ENCODE measurements around the gene POMGNT2.

POMGNT2 gene

GRCh38 chr3:43102773-43103480 lies 3.0 kb downstream of the POMGNT2 start:
- no peak for FAIRE-seq

- FAIRE-seq, result no peak
These were observed 7.1 kb downstream of the POMGNT2 start for GRCh38 chr3:43098761-43099160.

- FAIRE-seq, result no peak
These were observed 8.3 kb downstream of the POMGNT2 start for GRCh38 chr3:43097400-43098080.

GRCh38 chr3:43096761-43097160 lies 9.1 kb downstream of the POMGNT2 start:
- no peak for FAIRE-seq

- FAIRE-seq, result no peak
These were observed 10.5 kb downstream of the POMGNT2 start for GRCh38 chr3:43095370-43095769.

GRCh38 chr3:43094851-43095250 lies 11.0 kb downstream of the POMGNT2 start:
- no peak for FAIRE-seq

- FAIRE-seq, result no peak
These were observed 11.5 kb downstream of the POMGNT2 start for GRCh38 chr3:43094381-43094780.

- no peak for FAIRE-seq
These were observed 11.9 kb downstream of the POMGNT2 start for GRCh38 chr3:43093974-43094373.

- no peak for FAIRE-seq
These were observed 12.9 kb downstream of the POMGNT2 start for GRCh38 chr3:43093006-43093405.

GRCh38 chr3:43091481-43091880 lies 14.4 kb downstream of the POMGNT2 start:
- no peak for FAIRE-seq

- FAIRE-seq, result no peak
These were observed 15.6 kb downstream of the POMGNT2 start for GRCh38 chr3:43090238-43090637.

- no peak for FAIRE-seq
These were observed 16.8 kb downstream of the POMGNT2 start for GRCh38 chr3:43089081-43089480.

GRCh38 chr3:43087249-43087776 lies 18.6 kb downstream of the POMGNT2 start:
- FAIRE-seq, result no peak

GRCh38 chr3:43086460-43087165 lies 19.3 kb downstream of the POMGNT2 start:
- no peak for FAIRE-seq

GRCh38 chr3:43082457-43082856 lies 23.4 kb downstream of the POMGNT2 start:
- no peak for FAIRE-seq

- FAIRE-seq, result no peak
These were observed 24.1 kb downstream of the POMGNT2 start for GRCh38 chr3:43081796-43082195.

- no peak for FAIRE-seq
These were observed 24.9 kb downstream of the POMGNT2 start for GRCh38 chr3:43080726-43081568.

- FAIRE-seq, result no peak
These were observed 26.1 kb downstream of the POMGNT2 start for GRCh38 chr3:43079536-43080332.

- FAIRE-seq, result no peak
These were observed 28.2 kb downstream of the POMGNT2 start for GRCh38 chr3:43077707-43078106.

GRCh38 chr3:43077261-43077660 lies 28.6 kb downstream of the POMGNT2 start:
- no peak for FAIRE-seq

- no peak for FAIRE-seq
These were observed 29.0 kb downstream of the POMGNT2 start for GRCh38 chr3:43076857-43077256.
